HepG2 (cell line): ENCODE results near the gene ZNF772. TPM values are rescaled to one million over a fixed set of nuclear protein-coding genes. Genes with fewer than 3 reads are reported as not detected.
"Not testable (repeated sequence)": the region's sequence is repeated elsewhere in the genome, so short reads cannot be mapped to it uniquely, and the experiment has no call there.

Experiments used
- CREB1 ChIP-seq, 2 experiments: fragments of 450-650 bp in 1 of 2; IDR thresholded peaks; 2 replicates each; pipeline ENCODE4 v1.6.1; 2016 to 2017; ENCODE audit warnings: control low read depth in 1 of 2, mild to moderate bottlenecking in 1 of 2, missing compliant biosample characterization in 1 of 2, missing genetic modification characterization in 1 of 2
- CREM ChIP-seq, 2 experiments: sonication (generic) in 1 of 2; formaldehyde crosslinking in 1 of 2; IDR thresholded peaks; 2 replicates each; pipeline versions ENCODE4 v1.4.0 to v1.6.1; 2016 to 2020; ENCODE audit warnings: antibody characterized with exemption in 1 of 2, mild to moderate bottlenecking in 1 of 2, missing genetic modification reagents in 1 of 2
- ELF1 ChIP-seq: sonication (generic); formaldehyde crosslinking; IDR thresholded peaks from 2 replicates; pipeline ENCODE4 v1.4.0; 2020; ENCODE audit warnings: missing genetic modification reagents
- GMEB2 ChIP-seq: IDR thresholded peaks from 2 replicates; pipeline ENCODE4 v1.6.1; 2016; ENCODE audit warnings: missing biosample characterization, missing genetic modification reagents, low read depth
- HMGXB3 ChIP-seq: sonication (generic); formaldehyde crosslinking; IDR thresholded peaks from 2 replicates; pipeline ENCODE4 v1.4.0; 2020; ENCODE audit warnings: missing genetic modification reagents, borderline replicate concordance
- HNRNPLL ChIP-seq: fragments of 200-400 bp; formaldehyde crosslinking; IDR thresholded peaks from 2 replicates; pipeline ENCODE4 v1.6.1; 2017; ENCODE audit warnings: mild to moderate bottlenecking, low read depth, low read length; ENCODE audit not compliant: poor library complexity, severe bottlenecking
- MIER3 ChIP-seq: IDR thresholded peaks from 2 replicates; pipeline ENCODE4 v1.6.1; 2016; ENCODE audit warnings: missing compliant biosample characterization, borderline replicate concordance
- MXD3 ChIP-seq: IDR thresholded peaks from 2 replicates; pipeline ENCODE4 v1.6.1; 2016; ENCODE audit warnings: mild to moderate bottlenecking, missing biosample characterization, missing genetic modification reagents
- RAD21 ChIP-seq: fragments of 450-650 bp; formaldehyde crosslinking; IDR thresholded peaks from 2 replicates; pipeline ENCODE4 v1.5.0; 2020; ENCODE audit warnings: mild to moderate bottlenecking
- SP5 ChIP-seq: IDR thresholded peaks from 2 replicates; pipeline ENCODE4 v1.6.1; 2016; ENCODE audit warnings: low read depth, borderline replicate concordance
- ZNF280D ChIP-seq: sonication (generic); formaldehyde crosslinking; IDR thresholded peaks from 2 replicates; pipeline ENCODE4 v1.5.1; 2020; ENCODE audit warnings: mild to moderate bottlenecking, missing genetic modification reagents
- ZNF883 ChIP-seq: sonication (generic); formaldehyde crosslinking; IDR thresholded peaks from 2 replicates; pipeline ENCODE4 v1.5.1; 2020; ENCODE audit warnings: mild to moderate bottlenecking, missing genetic modification reagents; ENCODE audit errors: not compliant biosample characterization
- polyA plus RNA-seq, 8 experiments: library from polyadenylated mRNA; depleted of rRNA in 3 of 8; stranded (reverse) in 7 of 8; unstranded in 1 of 8; fragments of >200 nt; fragmentation: Illumina TruSeq in 4 of 8; extraction: Trizol in 4 of 8; gene quantifications; 2 replicates each; pipeline versions ENCODE4 v1.2.1 to v1.2.3, GENCODE V29; 2011 to 2016; ENCODE audit warnings: low read depth in 4 of 8, missing spikeins in 1 of 8, mixed read lengths in 1 of 8; ENCODE audit not compliant: insufficient read depth in 1 of 8
- total RNA-seq, 5 experiments: library from RNA; depleted of rRNA; stranded (reverse); fragments of >200 nt; fragmentation: Illumina TruSeq; extraction: Trizol; gene quantifications; 2 replicates each; pipeline ENCODE4 v1.2.3, GENCODE V29; 2016; ENCODE audit warnings: low read depth in 1 of 5
- TF ChIP-seq, protein P1 (sequence below): sonication (generic); formaldehyde crosslinking; IDR thresholded peaks from 2 replicates; pipeline ENCODE4 v1.5.1; 2020; ENCODE audit warnings: mild to moderate bottlenecking, missing genetic modification reagents, moderate library complexity

ZNF772 gene
- total and polyA plus RNA-seq, 2 of the 13 experiments (the other 11 are each of a cell fraction or from before 2014, with no cell fraction given): 3.1 to 17.2 TPM

DNA sequence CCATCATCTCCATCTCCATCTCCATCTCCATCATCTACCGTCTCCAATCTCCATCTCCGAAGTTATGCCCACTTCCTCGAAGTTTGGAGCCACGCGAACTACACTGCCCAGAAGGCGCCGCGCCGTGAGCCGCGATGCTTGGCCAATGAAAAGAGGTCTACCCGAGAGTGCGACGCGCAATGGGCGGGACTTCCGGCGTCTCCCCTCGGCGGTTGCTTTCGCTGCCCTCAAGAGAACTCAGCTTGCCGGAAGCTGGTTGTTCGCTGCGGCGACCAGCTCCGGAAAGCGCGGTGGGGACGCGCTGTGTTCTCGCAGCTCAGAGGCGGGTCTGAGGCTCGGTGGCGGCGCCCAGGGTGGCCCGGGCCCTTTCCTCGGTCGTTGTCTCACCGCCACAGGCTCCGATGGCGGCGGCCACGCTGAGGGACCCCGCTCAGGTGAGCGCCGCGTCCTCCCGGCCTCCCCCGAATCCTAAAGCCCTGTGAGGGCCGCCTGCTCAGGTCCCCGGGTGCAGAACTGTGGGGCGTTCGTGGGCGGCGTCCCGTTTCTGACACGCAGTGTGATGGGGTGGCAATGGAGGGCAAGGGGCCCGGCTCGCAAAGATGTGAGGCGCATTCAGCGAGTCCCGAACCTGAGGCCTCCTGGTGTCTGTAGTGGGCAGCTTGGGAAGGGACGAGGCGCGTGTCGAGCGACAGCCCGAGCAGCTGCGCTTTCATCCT lies 22.5 kb upstream of the ZNF772 start, which contains the start of gene ZNF773 (continued):
- TF ChIP-seq, protein P1, sequence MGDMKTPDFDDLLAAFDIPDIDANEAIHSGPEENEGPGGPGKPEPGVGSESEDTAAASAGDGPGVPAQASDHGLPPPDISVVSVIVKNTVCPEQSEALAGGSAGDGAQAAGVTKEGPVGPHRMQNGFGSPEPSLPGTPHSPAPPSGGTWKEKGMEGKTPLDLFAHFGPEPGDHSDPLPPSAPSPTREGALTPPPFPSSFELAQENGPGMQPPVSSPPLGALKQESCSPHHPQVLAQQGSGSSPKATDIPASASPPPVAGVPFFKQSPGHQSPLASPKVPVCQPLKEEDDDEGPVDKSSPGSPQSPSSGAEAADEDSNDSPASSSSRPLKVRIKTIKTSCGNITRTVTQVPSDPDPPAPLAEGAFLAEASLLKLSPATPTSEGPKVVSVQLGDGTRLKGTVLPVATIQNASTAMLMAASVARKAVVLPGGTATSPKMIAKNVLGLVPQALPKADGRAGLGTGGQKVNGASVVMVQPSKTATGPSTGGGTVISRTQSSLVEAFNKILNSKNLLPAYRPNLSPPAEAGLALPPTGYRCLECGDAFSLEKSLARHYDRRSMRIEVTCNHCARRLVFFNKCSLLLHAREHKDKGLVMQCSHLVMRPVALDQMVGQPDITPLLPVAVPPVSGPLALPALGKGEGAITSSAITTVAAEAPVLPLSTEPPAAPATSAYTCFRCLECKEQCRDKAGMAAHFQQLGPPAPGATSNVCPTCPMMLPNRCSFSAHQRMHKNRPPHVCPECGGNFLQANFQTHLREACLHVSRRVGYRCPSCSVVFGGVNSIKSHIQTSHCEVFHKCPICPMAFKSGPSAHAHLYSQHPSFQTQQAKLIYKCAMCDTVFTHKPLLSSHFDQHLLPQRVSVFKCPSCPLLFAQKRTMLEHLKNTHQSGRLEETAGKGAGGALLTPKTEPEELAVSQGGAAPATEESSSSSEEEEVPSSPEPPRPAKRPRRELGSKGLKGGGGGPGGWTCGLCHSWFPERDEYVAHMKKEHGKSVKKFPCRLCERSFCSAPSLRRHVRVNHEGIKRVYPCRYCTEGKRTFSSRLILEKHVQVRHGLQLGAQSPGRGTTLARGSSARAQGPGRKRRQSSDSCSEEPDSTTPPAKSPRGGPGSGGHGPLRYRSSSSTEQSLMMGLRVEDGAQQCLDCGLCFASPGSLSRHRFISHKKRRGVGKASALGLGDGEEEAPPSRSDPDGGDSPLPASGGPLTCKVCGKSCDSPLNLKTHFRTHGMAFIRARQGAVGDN: peak; percentile 72
- TF ChIP-seq SP5 (CRISPR knock-in tag) (0 out of 2 replicates have a peak, but pooled peaks have one; percentile 24), HNRNPLL (peak; percentile 90), HMGXB3 (CRISPR knock-in tag) (0 out of 2 replicates have a peak, but pooled peaks have one; percentile 46), CREB1 (IDR thresholded peaks at IDR 0.05) (peak; percentile 88), CREB1 (CRISPR knock-in tag; IDR thresholded peaks at IDR 0.05) (peak; percentile 88), CREM (IDR thresholded peaks at IDR 0.05) (peak; percentile 94), ELF1 (CRISPR knock-in tag) (peak; percentile 94), MIER3 (CRISPR knock-in tag) (0 out of 2 replicates have a peak, but pooled peaks have one; percentile 73), GMEB2 (CRISPR knock-in tag) (peak; percentile 79), ZNF280D (CRISPR knock-in tag) (0 out of 2 replicates have a peak, but pooled peaks have one; percentile 33), MXD3 (CRISPR knock-in tag) (peak; percentile 60), RAD21 (CRISPR knock-in tag) (peak; percentile 11; the same call in 1 of the 2 replicates), ZNF883 (CRISPR knock-in tag) (peak; percentile 27)
- not testable (repeated sequence) for TF ChIP-seq CREM (CRISPR knock-in tag; IDR thresholded peaks at IDR 0.05)
